ENCODE measurements around the gene OR4S1.

DNA sequence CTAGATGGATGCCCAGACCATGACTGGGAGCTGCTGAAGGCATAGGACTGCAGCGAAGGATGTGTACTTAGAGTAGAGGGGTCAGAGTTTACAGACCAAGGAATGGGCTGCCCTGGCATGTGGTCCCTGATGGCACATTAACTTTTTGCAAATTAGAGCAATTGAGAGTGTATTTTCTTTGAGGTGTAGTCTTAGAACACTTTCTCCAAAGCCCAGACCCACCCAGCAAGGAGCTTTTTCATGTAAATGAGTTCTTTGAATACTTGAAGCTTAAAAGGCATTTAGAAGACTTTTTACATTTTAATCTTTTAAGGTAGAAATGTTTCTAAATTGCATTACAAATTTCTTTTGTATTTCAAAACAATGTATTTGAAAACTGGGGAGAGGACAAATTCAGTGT, 33.4 kb upstream of the OR4S1 start:
- no peak for TF ChIP-seq EZH2phosphoT487 (IDR thresholded peaks at IDR 0.05; ENCODE audit: insufficient read depth, low read depth)
- no peak for TF ChIP-seq EZH2 (IDR thresholded peaks at IDR 0.05; ENCODE audit: insufficient read depth, poor library complexity, severe bottlenecking)
